Uterus (tissue), 4 donors: ENCODE measurements around the gene WRAP73. TPM values are rescaled to one million over a fixed set of nuclear protein-coding genes. Genes with fewer than 3 reads are reported as not detected.
A peak's percentile ranks its signal among the peaks of the same experiment; 100 is the strongest.

ENCODE experiments used
- DNase-seq, 2 donors: peaks; one replicate each; pipeline ENCODE4 v3.0.0-alpha.2; 2019 to 2020
- H3K27ac ChIP-seq, 2 donors: fragments of 200-600 bp; sonication (generic); 1 replicate in 1 of 2; 2 replicates in 1 of 2; pipeline ENCODE4 v1.5.1; 2016 to 2018
- H3K27me3 ChIP-seq, 2 donors: fragments of 200-600 bp; sonication (generic); one replicate each; pipeline ENCODE4 v1.5.1; 2018 to 2019; ENCODE audit warnings: control low read depth in 1 of 2
- H3K36me3 ChIP-seq, 2 donors: fragments of 200-600 bp; sonication (generic); one replicate each; pipeline ENCODE4 v1.5.1; 2019; ENCODE audit warnings: control low read depth in 1 of 2
- H3K4me1 ChIP-seq, 2 donors: fragments of 200-600 bp; sonication (generic); one replicate each; pipeline ENCODE4 v1.5.1; 2018 to 2019; ENCODE audit warnings: control low read depth in 1 of 2
- H3K4me3 ChIP-seq, 2 donors: fragments of 200-600 bp; sonication (generic); 1 replicate in 1 of 2; 2 replicates in 1 of 2; pipeline ENCODE4 v1.5.1; 2018 to 2019; ENCODE audit warnings: mild to moderate bottlenecking in 1 of 2
- H3K9me3 ChIP-seq, 2 donors: fragments of 200-600 bp; sonication (generic); one replicate each; pipeline ENCODE4 v1.5.1; 2019; ENCODE audit warnings: control low read depth in 1 of 2
- CTCF ChIP-seq, 4 experiments: fragments of 200-600 bp in 2 of 4; fragments of 450-650 bp in 2 of 4; sonication (generic) in 2 of 4; IDR thresholded peaks; one replicate each; pipeline ENCODE4 v1.5.1; 2016 to 2019; ENCODE audit warnings: antibody characterized with exemption in 4 of 4, mild to moderate bottlenecking in 2 of 4, moderate library complexity in 1 of 4
- POLR2A ChIP-seq, 2 donors: fragments of 450-650 bp; IDR thresholded peaks; one replicate each; pipeline ENCODE4 v1.6.1; 2016; ENCODE audit warnings: antibody characterized with exemption in 2 of 2, mild to moderate bottlenecking in 1 of 2, moderate library complexity in 1 of 2
- intact Hi-C: fragments of 100-400 bp; cut with DNase I; formaldehyde crosslinking; loops from one replicate; pipeline ENCODE4 v1.15.1; 2023; ENCODE audit warnings: low total_unique reads
- total RNA-seq, 4 donors: library from RNA; depleted of rRNA in 3 of 4; stranded (reverse); fragments of >200 nt in 3 of 4; gene quantifications; one replicate each; pipeline versions ENCODE4 v1.1.0 to v1.2.4, GENCODE V29; 2014 to 2023
- donor health status: DM: yes; HTN: yes; CAD: no.

WRAP73 gene
- total RNA-seq, 4 donors from 2014 or later, result 4.6 to 31.7 (median 25.0) TPM

GRCh38 chr1:3598051-3598491 lies 51.8 kb downstream of the WRAP73 start:
- intact Hi-C loops, result no loop called here
- Histone ChIP-seq H3K4me3 (no peak overlapping the region), H3K27me3 (no peaks in the 10 kb centered on the region), H3K4me1 (no peaks in the 10 kb centered on the region), H3K36me3 (no peaks in the 10 kb centered on the region), H3K9me3 (no peaks in the 10 kb centered on the region), H3K27ac (no peak overlapping the region)
- DNase-seq, result peak in 1 of 2 donors; percentile 44
- TF ChIP-seq CTCF (IDR thresholded peaks at IDR 0.05) (no peak), POLR2A (IDR thresholded peaks at IDR 0.05) (no peak)

- intact Hi-C loops, result no loop called here
- Histone ChIP-seq H3K4me3 (no peak overlapping the region), H3K9me3 (no peaks in the 10 kb centered on the region), H3K36me3 (no peaks in the 10 kb centered on the region), H3K4me1 (no peaks in the 10 kb centered on the region), H3K27ac (no peak overlapping the region), H3K27me3 (no peaks in the 10 kb centered on the region)
- TF ChIP-seq CTCF (IDR thresholded peaks at IDR 0.05) (no peak), POLR2A (IDR thresholded peaks at IDR 0.05) (no peak)
- no peak for DNase-seq
Observed at GRCh38 chr1:3597599-3597964, 52.3 kb downstream of the WRAP73 start.

- Histone ChIP-seq H3K36me3 (no peaks in the 10 kb centered on the region), H3K27ac (no peak overlapping the region), H3K4me1 (no peaks in the 10 kb centered on the region), H3K4me3 (no peak overlapping the region), H3K9me3 (no peaks in the 10 kb centered on the region), H3K27me3 (no peaks in the 10 kb centered on the region)
- DNase-seq, result no peak
- TF ChIP-seq POLR2A (IDR thresholded peaks at IDR 0.05), result no peak
- intact Hi-C loops, result no loop called here
Observed at GRCh38 chr1:3596663-3597598, 53.0 kb downstream of the WRAP73 start.

GRCh38 chr1:3595949-3596348 lies 54.0 kb downstream of the WRAP73 start:
- Histone ChIP-seq H3K4me3 (no peak overlapping the region), H3K4me1 (no peaks in the 10 kb centered on the region), H3K27ac (no peak overlapping the region), H3K36me3 (no peaks in the 10 kb centered on the region), H3K27me3 (no peaks in the 10 kb centered on the region), H3K9me3 (no peaks in the 10 kb centered on the region)
- no peak for TF ChIP-seq POLR2A (IDR thresholded peaks at IDR 0.05)
- TF ChIP-seq CTCF (IDR thresholded peaks at IDR 0.05), result no peak
- intact Hi-C loops, result no loop called here
- DNase-seq, result no peak

- H3K36me3 ChIP-seq, result no peaks in the 10 kb centered on the region
- H3K9me3 ChIP-seq, result no peaks in the 10 kb centered on the region
- H3K27me3 ChIP-seq, result no peaks in the 10 kb centered on the region
- no peak for DNase-seq
- H3K4me3 ChIP-seq, result no peak overlapping the region
- TF ChIP-seq CTCF (IDR thresholded peaks at IDR 0.05) (no peak), POLR2A (IDR thresholded peaks at IDR 0.05) (no peak)
- no peaks in the 10 kb centered on the region for H3K4me1 ChIP-seq
- intact Hi-C loops, result no loop called here
- H3K27ac ChIP-seq, result no peak overlapping the region
Observed at GRCh38 chr1:3594706-3595377, 55.1 kb downstream of the WRAP73 start.
